Stimulated activated CD4-positive, alpha-beta T cell treated with anti-CD3 and anti-CD28 coated beads, Interleukin-2, amount 100 ng/mL, for 48 hours (primary cell): ENCODE data around the gene KNOP1.

Experiments used
- DNase-seq, 2 donors: peaks; one replicate each; pipeline ENCODE4 v3.0.0-alpha.2; 2020

KNOP1 gene

DNA sequence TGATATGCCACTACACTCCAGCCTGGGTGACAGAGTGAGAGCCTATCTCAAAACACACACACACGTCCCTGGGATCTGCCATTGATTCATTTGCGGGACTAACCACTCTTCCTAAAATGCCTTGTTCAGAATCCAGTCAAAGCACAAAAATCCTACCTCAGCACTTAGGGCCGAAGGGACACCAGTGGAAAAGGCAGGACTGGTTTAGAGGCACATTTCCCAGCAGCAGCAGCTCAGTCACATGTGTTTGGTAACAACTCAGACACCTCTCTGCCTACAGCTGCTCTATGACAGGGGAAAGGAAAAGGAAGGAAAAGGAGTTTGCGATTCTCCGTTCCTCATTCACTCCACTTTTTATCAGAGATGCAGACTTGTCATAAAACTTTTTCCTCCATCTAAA lies 12.2 kb downstream of the KNOP1 start:
- no peak for DNase-seq

DNA sequence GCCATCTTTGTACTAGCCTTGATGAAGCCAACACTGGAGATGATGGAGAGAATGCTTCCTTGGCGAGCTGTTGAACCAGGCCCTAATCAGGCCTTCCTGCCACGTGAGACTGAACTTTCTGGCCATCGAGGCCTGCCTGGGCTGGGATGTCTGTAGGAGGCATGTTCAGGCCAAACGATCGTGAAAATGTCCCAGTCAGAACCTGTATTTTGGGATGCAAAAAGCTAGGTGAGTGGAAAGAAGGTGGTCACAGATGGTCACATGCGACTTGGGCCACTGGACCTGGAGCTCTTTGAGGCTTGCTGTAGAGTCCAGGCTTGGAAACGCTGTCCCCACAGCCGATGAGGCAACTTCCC lies 12.9 kb downstream of the KNOP1 start:
- no peak for DNase-seq

DNA sequence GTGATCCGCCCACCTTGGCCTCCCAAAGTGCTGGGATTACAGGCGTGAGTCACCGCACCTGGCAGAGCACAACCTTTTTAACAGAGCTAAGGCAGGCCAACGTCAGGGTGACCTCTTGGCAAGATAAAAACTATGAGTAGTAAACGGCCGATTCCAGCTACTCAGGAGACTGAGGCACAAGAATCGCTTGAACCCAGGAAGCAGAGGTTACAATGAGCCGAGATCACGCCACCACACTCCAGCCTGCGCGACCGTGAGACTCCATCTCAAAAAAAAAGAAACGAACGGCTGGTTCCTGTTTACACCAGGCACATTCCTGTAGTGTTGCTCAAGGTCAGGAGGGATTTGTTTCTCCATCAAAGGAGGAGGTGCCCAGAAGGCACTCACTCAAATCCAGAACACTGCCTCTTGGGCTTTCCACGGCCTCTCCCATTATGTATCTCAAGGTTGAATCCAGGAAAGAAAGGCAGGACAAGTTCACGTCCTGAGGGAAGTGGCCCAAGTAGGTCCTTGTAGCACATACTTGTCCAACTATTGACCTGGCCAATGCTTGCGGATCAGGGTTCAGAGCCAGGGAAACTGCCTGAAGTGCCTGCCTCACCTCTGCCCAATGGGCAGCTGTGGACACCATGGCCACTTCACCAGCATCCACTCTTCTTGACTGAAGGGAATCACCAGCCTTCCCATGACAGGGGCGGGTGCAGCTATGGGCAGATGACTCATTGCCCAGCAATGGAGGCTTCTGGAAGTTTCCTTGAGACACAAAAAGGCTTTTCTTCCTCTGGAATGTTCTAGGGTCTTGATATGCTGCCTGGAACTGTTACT lies 13.5 kb downstream of the KNOP1 start:
- no peak for DNase-seq

DNA sequence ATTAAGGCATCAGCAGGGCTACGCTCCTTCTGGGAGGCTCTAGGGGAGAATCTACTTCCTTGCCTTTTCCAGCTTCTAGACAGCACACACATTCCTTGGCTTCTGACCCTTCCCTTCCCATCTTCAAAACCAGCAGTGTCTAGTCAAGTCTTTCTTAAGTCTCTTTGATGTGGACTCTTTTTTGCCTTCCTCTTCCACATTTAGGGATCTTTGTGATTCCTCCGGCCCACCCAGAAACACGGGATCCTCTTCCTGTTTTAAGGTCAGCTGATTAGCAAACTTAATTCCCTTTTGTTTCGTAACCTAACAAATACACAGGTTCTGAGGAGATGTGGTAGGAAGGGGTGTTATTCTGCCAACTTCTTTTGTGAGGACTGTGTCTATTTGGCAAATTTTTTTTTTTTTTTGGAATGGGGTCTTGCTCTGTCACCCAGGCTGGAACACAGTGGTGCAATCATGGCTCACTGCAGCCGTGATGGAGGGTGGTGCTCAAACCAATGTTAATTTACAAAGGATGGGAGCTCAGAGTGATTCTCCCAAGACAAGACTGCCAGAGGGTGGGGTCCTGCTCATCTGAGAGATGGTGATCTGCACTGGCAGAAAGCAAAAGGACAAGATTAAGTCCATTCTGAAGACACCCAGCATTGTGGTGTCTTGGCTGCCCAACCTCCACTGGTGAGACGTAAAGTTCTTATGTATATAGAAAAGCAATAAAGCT lies 14.7 kb downstream of the KNOP1 start:
- DNase-seq, result no peak

DNA sequence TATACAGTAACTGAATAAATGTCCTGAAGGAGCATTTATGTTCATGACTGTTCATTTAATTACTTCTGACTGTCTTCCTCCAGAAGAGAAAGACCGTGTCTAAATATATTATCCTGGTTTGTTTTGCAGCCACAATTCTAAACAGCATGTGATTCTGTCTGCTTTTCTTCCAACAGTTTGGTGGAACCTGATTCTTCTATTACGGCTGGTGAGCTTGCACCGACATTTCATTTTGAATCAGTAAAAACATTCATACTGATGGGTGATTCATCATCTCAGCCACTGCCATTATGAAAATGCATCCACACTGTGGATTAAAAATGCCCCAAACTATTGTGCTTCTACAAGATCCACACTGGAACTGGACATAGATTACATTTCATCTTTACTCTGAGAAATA lies 16.9 kb downstream of the KNOP1 start:
- no peak for DNase-seq

DNA sequence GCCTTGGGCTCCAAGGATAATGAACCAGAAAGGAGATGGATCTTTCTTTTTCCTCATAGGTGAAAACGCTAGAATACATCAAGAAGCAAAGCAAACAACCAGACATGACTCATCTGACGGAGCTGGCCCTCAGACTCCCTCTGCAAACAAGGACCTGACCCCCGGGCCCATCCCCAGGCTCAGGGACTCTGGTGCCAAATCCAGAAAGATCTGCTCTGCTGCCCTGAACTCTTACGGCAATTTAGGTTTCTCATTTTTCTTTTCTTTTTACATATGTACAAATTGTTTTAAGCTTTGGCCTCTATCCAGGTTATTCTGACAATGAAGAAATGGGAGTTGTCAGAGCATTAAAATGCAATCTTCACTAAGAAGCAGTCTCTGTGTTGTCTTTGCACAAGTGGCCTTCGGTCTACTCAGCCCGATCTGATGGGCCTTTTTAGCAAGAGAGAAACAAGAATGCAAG lies 17.7 kb downstream of the KNOP1 start:
- no peak for DNase-seq

DNA sequence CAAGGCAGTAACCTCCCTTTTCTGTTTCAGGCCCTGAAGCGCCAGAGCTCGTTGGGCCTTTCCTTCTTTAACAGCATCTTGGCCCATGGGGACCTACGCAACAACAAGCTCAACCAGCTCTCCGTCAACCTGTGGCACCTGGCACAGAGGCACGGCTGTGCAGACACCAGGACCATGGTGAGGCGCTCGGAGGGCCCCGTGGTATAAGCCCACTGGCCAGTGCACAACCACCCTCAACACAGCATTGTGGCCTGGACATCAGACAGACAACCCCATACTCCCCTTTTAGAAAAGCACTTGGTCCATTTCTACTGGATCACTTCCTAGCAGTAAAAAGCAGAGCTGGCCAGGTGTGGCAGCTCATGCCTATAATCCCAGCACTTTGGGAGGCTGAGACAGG lies 18.6 kb downstream of the KNOP1 start:
- no peak for DNase-seq

DNA sequence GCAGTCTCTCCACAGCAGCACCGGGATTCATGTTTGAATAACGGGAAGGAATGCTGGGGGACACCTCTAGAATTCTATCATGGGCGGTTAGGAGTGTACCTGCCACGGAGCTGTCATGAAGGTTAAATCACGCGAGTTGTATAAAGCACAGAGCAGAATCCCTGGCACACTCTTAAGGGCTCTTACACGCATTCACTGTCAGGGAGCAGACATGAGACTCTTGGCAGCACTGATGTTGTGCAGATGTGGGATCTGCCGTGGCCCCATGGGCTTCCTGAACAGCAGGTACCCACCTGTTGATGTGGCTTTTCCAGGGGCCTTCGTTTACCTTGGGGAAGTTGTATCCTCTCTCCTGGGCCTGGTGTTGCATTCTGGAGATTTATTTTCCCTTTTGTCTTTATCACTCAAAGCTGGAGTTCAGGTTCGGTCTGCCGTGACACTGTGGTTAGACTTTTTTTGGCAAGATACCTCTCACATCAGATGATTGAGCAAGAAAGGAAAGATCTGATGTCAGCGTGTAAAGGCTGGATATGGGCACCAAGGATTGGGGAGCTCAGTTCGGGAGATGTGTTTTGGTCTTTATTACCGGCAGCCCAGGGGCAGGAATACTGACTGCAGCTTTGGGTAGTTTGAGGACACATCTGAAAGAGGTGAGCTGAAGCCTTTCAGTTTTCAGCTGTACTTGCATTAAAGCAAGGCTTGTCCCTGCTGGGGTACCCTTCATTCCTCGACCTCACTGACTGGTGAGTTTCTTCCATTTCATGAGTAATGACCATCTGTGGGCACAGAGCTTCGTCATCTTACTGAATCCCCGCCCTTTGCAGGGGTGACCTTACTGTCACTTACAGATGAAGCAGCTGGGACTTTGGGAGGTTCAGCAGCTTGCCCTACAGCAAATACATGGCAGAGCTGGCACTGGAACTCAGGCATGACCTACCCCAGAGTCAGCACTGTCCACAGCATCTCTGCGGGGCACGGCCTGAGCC lies 19.3 kb downstream of the KNOP1 start:
- DNase-seq, result no peak

DNA sequence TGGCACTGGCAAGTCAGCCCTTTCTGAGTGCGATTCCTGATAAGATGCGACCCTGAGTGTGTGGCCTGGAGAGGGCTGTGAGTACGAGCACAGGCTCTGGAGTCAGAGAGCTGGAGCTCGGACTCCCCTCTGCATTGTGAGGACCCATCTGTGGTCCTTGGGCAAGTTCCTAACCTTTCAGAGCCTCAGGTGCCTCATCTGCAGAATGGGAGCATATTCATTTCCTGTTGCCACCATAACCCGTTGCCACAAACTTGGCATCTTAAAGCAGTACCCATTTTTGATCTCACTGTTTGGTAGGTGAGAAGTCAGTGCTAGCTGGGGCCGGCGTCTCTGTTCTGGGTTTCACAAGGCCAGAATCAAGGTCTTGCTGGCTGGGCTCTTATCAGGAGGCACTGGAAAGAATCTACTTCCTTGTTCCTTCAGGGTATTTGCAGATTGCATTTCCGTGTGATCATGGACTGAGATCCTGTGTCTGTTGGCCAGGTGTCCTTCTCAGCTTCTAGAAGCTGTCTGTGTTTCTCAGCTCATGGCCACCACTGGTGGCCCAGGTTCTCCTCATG lies 20.2 kb downstream of the KNOP1 start:
- no peak for DNase-seq

DNA sequence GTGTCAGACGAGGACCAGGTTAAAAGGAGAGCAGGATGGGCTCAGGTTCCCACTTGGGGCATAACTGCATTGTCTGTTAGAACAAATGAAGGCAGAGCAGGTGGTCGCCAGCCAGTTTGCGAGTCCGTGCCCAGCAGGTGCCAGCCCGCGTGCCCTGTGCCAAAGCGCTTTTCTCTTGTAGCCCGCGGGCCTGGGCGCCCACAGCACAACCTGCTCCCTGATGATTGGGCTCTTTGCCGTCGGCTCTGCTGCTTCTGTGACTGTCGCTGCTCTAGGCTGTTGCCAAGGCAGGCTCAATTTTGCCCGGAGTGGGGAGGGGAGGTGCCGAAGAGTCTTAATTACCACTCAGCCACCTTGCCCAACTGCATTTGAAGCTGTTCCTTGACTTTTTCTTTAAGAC lies 21.1 kb downstream of the KNOP1 start:
- no peak for DNase-seq

DNA sequence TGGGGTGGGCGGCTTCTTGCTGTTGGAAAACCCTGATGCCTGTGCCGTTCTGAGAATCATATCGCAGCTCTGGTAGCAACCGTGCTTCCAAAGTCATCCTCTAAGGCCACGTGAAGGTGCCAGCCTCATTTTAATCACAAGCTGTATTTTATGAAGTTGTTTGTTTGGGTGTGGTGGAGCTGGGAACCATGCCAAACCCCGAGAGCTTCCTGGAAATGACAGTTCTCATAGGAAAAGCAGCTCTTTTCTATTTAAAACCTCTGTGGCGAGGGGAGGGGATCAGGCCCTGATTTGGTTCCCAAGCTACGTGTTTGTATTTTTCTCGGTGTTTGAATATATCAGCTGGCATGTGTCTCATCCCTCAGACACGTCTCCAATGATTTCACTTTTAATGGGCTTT lies 21.7 kb downstream of the KNOP1 start:
- peak; percentile 21 to 32 for DNase-seq

DNA sequence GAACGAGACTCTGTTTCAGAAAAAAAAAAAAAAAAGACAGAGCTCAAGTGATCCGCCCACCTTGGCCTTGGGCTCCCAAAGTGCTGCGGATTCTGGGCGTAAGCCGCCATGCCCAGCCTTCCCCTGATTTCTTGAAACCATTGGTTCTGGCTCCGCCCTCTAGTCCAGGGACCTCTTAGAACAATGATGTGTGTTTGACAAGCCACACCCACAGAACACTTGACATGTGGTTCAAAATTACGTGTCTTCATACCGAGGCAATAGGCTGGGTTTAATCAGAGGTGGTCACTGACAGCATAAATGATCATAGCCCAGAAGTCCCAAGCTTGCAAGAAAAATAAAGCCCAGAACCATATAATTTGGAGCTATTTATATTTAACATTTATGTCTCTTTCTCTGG lies 23.0 kb downstream of the KNOP1 start:
- no peak for DNase-seq

DNA sequence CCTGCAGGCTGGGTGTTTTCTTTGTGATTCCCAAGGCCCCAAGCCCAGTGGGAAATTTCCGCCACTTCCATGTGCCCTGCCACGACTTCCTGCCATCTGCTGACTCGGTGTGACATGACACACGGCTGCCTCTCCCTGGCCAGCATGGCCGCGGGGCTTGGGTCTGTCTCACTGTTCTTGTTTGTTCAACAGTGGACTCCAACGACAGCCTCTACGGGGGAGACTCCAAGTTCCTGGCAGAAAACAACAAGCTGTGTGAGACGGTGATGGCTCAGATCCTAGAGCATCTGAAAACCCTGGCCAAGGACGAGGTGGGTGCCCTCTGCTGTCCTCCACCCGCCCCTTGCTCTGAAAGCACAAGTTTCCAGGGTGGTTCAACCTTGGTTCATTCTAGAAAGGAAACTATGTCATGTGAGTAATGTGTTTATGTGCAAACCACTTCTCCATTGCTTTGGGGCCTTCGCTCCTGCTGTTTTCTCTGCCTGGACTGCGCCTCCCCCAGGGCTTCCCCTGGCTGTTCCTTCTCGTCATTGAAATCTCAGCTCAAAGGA lies 26.8 kb downstream of the KNOP1 start:
- no peak for DNase-seq

DNA sequence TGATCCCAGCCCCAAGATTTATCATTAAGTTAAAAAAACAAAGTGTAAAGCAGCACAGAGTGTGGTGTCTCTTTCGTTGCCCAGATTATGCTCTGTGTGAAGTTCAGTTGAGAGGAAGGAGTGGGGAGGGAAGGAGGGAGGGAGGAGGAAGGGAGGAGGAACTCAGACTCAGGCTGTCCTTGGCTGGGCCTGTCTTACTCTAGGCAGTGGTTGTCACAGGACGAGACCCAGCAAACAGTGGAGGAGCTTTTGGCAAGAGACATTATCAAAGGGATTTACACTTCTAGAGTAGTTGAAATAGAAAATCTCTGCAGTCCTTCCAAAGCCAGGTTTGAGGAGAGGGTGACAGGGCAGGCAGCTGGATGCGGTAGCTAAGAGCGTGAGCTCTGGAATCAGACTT lies 27.8 kb downstream of the KNOP1 start:
- no peak for DNase-seq

DNA sequence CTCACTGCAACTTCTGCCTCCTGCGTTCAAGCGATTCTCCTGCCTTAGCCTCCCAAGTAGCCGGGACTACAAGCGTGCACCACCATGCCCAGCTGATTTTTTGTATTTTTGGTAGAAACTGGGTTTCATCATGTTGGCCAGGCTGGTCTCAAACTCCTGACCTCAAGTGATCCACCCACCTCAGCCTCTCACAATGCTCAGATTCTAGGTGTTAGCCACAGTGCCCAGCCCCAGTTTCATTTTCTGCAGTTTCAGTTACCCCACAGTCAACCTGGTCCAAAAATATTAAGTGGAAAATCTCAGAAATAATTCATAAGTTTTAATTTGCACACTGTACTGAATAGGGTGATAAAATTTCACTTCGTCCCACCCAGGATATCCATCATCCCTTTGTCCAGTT lies 28.7 kb downstream of the KNOP1 start:
- no peak for DNase-seq

DNA sequence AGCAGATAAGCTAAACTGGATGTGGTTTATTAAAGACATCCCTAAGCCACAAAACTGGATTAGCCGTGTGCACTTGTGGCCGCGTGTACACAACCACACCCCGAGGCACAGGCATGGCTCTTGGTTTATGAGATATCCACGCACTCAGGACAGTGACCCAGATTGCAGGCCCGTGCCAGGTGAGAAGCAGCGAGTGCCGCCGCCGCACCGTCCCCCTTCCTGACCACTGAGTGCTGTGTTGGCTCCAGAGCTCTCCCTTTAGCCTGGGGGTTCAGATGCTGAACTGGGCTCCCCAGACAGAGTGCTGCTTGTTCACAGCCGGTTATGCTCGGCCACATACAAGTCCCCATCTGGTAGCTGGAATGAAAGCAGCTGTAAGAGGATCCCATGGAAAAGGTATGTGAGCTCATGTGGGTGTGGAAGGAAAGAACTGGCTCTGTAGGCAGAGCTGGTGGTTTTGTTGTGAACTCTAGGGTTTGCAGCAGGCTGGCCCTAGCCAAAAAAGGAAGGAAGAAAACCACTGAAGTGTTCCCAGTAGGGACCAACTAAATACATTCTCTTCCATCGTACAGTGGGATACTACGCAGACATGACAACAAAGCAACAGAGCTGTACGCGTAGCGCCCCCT lies 29.5 kb downstream of the KNOP1 start:
- DNase-seq, result no peak

DNA sequence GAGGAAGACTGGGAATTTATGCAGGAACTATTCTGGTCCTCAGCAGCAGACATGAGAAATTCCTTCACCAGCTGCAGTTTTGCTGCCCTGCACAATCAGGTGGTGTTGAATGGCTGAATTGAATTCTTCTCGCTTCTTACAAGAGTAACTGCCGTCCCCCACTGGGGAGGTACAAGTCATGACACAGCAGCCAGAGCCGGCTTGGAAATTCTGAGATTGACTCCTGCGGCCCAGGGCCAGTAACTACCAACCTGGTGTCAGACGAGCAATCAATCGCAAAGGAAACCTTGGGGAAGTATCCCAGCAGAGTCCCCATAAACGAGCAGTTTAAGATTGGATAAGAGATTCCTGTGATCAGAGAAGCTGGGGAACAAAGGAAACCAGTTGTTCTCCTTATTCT lies 30.7 kb downstream of the KNOP1 start:
- DNase-seq, result no peak

DNA sequence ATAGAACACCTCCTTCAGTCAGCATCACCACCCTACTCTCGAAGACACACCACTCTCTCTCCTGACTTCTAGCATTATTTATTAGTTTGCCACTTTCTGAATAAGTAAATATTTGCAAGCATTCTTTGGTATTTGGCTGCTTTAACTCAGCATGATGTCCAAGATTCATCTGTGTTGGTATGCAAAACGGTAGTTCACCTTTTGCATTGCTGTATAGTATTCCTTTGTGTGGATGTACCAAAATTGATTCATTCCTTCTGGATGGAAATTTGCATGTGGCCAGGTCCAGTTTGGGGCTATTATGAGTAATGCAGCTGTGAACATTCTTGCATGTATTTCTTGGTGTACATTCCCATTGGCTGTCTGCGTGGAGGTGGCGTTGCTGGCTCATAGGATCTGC lies 32.9 kb downstream of the KNOP1 start:
- no peak for DNase-seq

DNA sequence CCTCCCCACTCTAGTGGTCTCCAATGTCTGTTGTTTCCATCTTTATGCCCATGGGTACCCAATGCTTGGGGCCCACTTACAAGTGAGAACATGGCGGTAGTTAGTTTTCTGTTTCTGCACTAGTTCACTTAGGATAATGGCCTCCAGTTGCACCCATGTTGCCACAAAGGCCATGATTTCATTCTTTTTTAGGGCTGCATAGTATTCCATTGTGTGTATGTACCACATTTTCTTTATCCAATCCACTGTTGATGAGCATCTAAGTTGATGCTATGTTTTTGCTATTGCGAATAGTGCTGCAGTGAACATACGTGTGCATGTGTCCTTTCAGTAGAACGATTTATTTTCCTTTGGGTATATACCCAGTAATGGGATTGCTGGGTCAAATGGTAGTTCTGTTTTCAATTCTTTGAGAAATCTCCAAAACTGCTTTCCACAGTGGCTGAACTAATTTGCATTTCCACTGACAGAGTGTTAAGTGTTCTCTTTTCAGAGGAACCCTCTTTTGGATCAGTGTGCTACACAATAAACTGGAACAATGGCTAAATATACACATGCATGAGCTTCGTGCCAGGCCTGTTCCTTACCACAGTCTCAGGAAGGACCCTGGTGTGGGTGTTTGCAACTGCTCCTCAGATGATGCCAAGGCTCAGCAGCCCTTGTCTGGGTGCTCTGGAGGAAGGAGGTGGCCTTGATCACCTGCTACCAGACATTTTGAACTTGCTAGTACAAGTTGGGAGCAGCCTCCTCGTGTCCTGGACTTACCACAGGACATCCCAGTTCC lies 34.4 kb downstream of the KNOP1 start:
- DNase-seq, result no peak

DNA sequence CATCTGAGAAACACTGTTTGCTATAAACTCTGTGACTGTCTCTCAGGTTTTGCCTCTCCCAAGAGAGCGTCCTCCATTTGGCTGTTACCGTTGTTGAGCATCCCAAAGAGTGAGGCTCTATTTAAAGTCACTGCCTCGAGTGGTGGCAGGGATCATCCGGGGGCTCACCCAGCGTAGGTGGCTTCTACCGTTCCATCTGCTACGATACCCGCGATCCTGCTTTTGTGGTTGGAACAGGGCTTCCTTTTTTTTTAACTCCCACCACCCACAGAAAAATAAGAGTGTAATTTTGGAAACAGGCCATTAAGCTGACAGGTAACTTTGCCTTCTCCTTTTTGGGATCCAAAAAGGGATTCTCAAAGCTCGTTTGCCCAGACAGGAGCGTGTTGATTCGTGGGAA lies 36.4 kb downstream of the KNOP1 start:
- DNase-seq, result no peak

DNA sequence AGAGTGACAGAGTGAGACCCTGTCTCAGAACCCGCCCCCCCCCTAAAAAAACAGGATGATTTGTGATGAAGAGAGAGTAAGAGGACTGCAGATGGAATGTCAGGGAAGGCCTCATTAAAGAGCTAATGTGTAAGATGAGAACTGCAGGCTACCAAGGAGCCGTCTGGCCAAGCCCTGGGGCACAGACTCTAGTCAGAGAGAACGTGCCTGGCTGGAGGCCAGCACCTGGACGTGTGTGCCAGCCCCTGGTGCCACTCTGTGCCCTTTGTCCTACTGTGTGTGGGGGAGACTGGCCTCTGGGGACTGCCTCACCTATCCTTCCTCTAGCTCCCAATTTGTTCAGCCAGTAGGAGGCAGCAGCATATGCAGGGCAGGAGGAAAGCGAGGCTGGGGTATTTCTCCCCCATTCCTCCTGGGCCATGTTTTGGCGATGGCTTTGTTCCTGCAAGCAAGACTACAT lies 37.1 kb downstream of the KNOP1 start:
- DNase-seq, result no peak
